ENCODE measurements around the gene PKNOX1.
"Not testable (repeated sequence)": the region's sequence is repeated elsewhere in the genome, so short reads cannot be mapped to it uniquely, and the experiment has no call there.

PKNOX1 gene

GRCh38 chr21:43021191-43021590 lies 46.8 kb downstream of the PKNOX1 start:
- DNase-seq = no peak

- no peak for DNase-seq
Observed at GRCh38 chr21:43021756-43022600, 47.6 kb downstream of the PKNOX1 start.

GRCh38 chr21:43023175-43023574 lies 48.8 kb downstream of the PKNOX1 start:
- DNase-seq = no peak

GRCh38 chr21:43024439-43025136 lies 50.2 kb downstream of the PKNOX1 start:
- no peak for DNase-seq

GRCh38 chr21:43025636-43026180 lies 51.3 kb downstream of the PKNOX1 start:
- DNase-seq = no peak

- DNase-seq = no peak
Observed at GRCh38 chr21:43027846-43028731, 53.7 kb downstream of the PKNOX1 start.

- DNase-seq = no peak
Observed at GRCh38 chr21:43029785-43030184, 55.4 kb downstream of the PKNOX1 start.

- no peak for DNase-seq
Observed at GRCh38 chr21:43031121-43031619, 56.8 kb downstream of the PKNOX1 start.

GRCh38 chr21:43034101-43034500 lies 59.7 kb downstream of the PKNOX1 start:
- no peak for DNase-seq

- DNase-seq = no peak
Observed at GRCh38 chr21:43034826-43035225, 60.5 kb downstream of the PKNOX1 start.

GRCh38 chr21:43036889-43037288 lies 62.5 kb downstream of the PKNOX1 start:
- DNase-seq = not testable (repeated sequence)

GRCh38 chr21:43037918-43038658 lies 63.7 kb downstream of the PKNOX1 start:
- DNase-seq = not testable (repeated sequence)

- not testable (repeated sequence) for DNase-seq
Observed at GRCh38 chr21:43038659-43039044, 64.3 kb downstream of the PKNOX1 start.

GRCh38 chr21:43042169-43042568 lies 67.8 kb downstream of the PKNOX1 start:
- DNase-seq = not testable (repeated sequence)

GRCh38 chr21:43043291-43043690 lies 68.9 kb downstream of the PKNOX1 start:
- DNase-seq = not testable (repeated sequence)

- DNase-seq = not testable (repeated sequence)
Observed at GRCh38 chr21:43044547-43044946, 70.2 kb downstream of the PKNOX1 start.

- not testable (repeated sequence) for DNase-seq
Observed at GRCh38 chr21:43045165-43045875, 71.0 kb downstream of the PKNOX1 start.

GRCh38 chr21:43045876-43046821 lies 71.8 kb downstream of the PKNOX1 start:
- DNase-seq = not testable (repeated sequence)

- DNase-seq = not testable (repeated sequence)
Observed at GRCh38 chr21:43053112-43053511, 78.8 kb downstream of the PKNOX1 start.

Measured in CD4-positive, alpha-beta T cell treated with Interleukin-6 for 4 hours (primary cell).